ENCODE data around the gene MICU1. TPM values are rescaled to one million over a fixed set of nuclear protein-coding genes. Genes with fewer than 3 reads are reported as not detected.

Gene MICU1
- total RNA-seq, 1 experiment from 2014 or later, result 39.4 TPM

GRCh38 chr10:72389014-72389413 is 236.9 kb downstream of the MICU1 start:
- Histone ChIP-seq H3K36me3 (ENCODE audit: control insufficient read depth in 1 of 2, insufficient read depth in 2 of 2, low read length in 2 of 2) (no peaks in the 10 kb centered on the region), H3K9me2 (ENCODE audit: insufficient read depth) (no peaks in the 10 kb centered on the region), H3K4me1 (ENCODE audit: control insufficient read depth in 1 of 2, insufficient read depth in 2 of 2, low read length in 2 of 2) (0 out of 4 replicates have a peak, but pooled peaks cover 0 to 3% of the 10 kb centered on the region in 2 experiments), H4K20me1 (ENCODE audit: insufficient read depth) (no peaks in the 10 kb centered on the region), H3K4me3 (replicated peaks in 1 of 2; ENCODE audit: low read depth in 1 of 2, low read length in 2 of 2) (no peak overlapping the region), H3K27ac (ENCODE audit: low read depth, low read length) (no peak overlapping the region), H2AFZ (ENCODE audit: low read depth, low read length, poor library complexity, severe bottlenecking) (no peak overlapping the region), H3K9me3 (ENCODE audit: control insufficient read depth in 1 of 2, insufficient read depth in 1 of 2, low read depth in 1 of 2, low read length in 2 of 2) (no peaks in the 10 kb centered on the region), H3K9ac (ENCODE audit: low read length) (no peak overlapping the region), H3K4me2 (ENCODE audit: low read length) (no peak overlapping the region), H3K79me2 (ENCODE audit: insufficient read depth, low read length) (no peaks in the 10 kb centered on the region), H3K27me3 (ENCODE audit: insufficient read depth, low read length) (no peaks in the 10 kb centered on the region)
- ATAC-seq (no peak), DNase-seq (ENCODE audit: low read depth, low spot score) (no peak)
- no TSS peak for BruUV-seq (replicated peaks)
- intact Hi-C loops (cut with micrococcal nuclease), result no loop called here
- no peak for TF ChIP-seq ZNF274 (IDR thresholded peaks at IDR 0.05; ENCODE audit: low read depth, low read length)
- no peak for TF ChIP-seq YY1 (IDR thresholded peaks at IDR 0.05; ENCODE audit: extremely low read depth, insufficient replicate concordance, low read depth, low read length)
- TF ChIP-seq ZBTB33 (IDR thresholded peaks at IDR 0.05; ENCODE audit: extremely low read depth, insufficient replicate concordance, low read length), result no peak
- no peak for TF ChIP-seq SP1 (IDR thresholded peaks at IDR 0.05; ENCODE audit: low read depth)
- TF ChIP-seq SRF (IDR thresholded peaks at IDR 0.05; ENCODE audit: low read depth), result no peak
- TF ChIP-seq REST (IDR thresholded peaks at IDR 0.05; ENCODE audit: low read depth), result no peak
- no peak for TF ChIP-seq EGR1 (IDR thresholded peaks at IDR 0.05; ENCODE audit: low read depth)
- no peak for TF ChIP-seq CEBPB (IDR thresholded peaks at IDR 0.05; ENCODE audit: low read depth)
- TF ChIP-seq SIN3A (IDR thresholded peaks at IDR 0.05; ENCODE audit: low read depth), result no peak
- TF ChIP-seq EZH2phosphoT487 (IDR thresholded peaks at IDR 0.05; ENCODE audit: borderline replicate concordance), result no peak
- no peak for TF ChIP-seq RAD21 (IDR thresholded peaks at IDR 0.05; ENCODE audit: low read depth)
- no peak for TF ChIP-seq CBX3 (IDR thresholded peaks at IDR 0.05; ENCODE audit: low read depth)
- no peak for TF ChIP-seq ATF3 (IDR thresholded peaks at IDR 0.05)
- no peak for TF ChIP-seq ZFX (IDR thresholded peaks at IDR 0.05)
- TF ChIP-seq POLR2AphosphoS5 (IDR thresholded peaks at IDR 0.05; ENCODE audit: low read depth, low read length), result no peak
- no peak for TF ChIP-seq ELF1 (IDR thresholded peaks at IDR 0.05; ENCODE audit: borderline replicate concordance, low read depth)
- ChIA-PET POLR2A (no interaction called here), RAD21 (ENCODE audit: low non-redundant PET in 1 of 2, low total read pairs in 2 of 2, uncharacterized antibody in 2 of 2, unreplicated experiment in 2 of 2) (no interaction called here), CTCF (no interaction called here)

Data from HCT116 (cell line).